Embryonic facial prominence (tissue), 1 donor: ENCODE results near the gene TUFT1.
"Not testable (repeated sequence)": the region's sequence is repeated elsewhere in the genome, so short reads cannot be mapped to it uniquely, and the experiment has no call there.

ENCODE experiments used
- DNase-seq: peaks from one replicate; pipeline ENCODE4 v3.0.0-alpha.2; 2016; ENCODE audit errors: extremely low spot score

The TUFT1 gene

DNA sequence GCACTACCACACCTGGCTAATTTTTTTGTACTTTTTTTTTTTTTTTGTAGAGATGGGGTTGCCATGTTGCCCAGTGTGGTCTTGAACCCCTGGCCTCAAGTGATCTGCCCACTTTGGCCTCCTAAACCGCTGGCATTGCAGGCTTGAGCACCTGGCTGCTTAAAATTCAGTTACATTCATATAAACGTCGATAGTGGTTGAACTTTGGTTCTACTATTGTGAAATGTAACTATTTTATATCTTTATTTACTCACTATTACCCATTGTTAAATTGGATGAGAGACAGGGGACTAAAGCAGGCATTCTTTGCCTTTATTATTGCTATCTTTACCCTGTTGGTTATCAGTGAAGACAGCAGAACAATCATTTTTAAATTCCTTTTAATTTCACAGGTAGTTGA, 77.9 kb downstream of the TUFT1 start:
- no peak for DNase-seq

DNA sequence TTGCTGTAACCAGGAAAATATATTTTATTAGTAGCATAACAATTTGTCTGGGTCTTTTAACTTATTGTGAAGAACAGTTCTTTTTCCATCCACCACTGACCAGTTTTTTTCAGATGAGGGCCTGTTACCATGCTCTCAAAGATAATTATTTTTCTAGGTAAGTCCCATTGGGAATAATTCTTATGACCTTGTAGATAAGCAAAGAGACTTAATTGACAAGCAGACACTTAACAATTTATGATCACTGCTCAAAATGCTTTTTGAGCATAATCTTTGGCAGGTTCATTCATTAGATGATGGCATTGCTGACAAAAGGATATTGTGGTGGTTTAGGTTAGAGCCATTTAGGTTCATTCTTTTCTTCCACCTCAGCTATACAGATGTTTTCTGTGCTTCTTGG, 78.4 kb downstream of the TUFT1 start:
- DNase-seq, result no peak

DNA sequence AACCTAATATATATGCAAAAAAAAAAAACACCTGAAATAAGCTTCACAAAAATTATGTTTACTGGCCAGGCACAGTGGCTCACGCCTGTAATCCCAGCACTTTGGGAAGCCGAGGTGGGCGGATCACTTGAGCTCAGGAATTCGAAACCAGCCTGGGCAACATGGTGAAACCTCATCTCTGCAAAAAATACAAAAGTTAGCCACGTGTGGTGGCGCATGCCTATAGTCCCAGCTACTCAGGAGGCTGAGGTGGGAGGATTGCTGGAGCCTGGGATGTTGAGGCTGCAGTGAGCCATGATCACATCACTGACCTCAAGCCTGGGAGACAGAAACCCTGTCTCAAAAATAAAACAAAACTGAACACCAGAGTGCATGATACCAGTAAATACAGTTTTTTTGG, 78.9 kb downstream of the TUFT1 start:
- not testable (repeated sequence) for DNase-seq

DNA sequence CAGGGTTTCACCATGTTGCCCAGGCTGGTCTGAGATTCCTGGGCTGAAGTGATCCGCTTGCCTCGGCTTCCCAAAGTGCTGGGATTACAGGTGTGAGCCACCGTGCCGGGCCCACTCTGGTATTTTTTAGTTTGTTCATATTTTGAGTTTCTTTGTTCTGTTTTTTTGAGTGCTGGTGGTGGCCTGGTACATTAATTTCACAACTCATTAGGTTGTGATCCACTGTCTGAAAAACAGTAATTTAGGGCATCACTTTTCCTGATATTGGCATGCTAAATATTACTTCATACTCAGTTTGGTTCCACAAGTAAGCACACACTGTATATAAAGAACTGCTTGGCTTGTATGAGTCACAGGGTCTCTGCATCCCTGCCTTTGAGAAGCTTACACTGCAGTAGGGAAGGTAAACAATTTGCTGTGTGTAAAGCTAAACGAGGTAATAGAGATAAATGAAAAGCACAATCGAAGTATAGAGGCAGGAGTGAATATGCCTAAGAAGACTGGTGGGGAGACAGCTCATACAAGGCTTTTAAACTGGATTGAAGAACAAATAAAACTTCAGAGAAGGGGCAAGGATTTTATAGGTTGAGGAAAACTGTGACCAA, 79.5 kb downstream of the TUFT1 start:
- no peak for DNase-seq

DNA sequence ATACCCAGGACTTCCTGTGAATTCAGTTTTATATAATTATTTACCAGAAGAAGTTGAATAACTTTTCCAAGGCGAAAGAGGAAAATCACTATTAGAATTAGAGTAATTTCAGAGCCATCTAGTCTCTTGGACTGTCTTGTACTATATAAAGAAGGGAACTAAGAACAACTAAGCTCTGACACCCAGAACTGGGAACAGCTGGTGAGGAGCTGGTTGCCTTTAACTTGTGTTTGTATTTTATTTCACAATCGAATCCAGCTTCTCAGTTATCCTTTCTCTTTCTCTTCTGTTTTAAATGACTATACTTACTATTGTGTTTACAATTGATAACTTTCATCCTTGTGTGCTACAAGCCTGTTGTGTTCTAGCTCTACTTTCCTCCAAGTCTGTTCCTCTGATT, 80.2 kb downstream of the TUFT1 start:
- no peak for DNase-seq

DNA sequence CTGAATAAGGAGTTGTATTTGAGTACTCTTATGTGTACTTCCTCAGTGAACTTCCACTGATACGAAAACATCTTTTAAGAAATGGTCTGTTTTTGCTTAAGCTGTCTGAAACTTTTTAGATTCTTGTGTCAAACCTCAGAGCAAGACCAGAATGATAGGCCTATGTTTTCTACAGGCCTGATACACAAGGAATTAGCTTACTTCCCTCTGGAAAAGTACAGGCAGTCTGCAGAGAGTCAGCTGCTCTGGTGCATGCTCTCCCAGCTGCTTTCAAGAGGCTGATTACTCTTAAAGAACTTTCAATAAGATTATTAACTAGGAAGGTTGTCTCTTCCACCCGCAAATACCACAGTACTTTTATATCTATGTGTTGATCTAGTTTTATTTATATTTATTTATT, 81.2 kb downstream of the TUFT1 start:
- DNase-seq, result no peak

DNA sequence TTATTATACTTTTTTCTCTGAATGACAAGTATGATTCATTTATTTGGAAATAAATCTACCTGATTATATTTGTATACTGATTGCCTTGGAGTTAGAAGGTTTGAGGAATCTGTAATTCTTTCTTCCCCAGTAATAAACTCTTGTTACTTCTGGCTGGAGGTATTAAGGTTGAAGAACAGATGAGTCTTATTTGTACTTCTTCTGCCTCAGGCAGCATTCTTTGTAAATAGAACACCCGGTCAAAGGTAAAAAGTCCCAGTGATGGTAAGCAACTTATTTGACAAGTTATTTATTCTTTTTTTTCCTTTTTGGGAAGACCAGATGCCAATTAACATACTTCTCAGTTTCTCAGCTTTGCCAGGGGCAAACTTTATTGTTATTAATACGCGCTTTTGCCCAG, 84.7 kb downstream of the TUFT1 start:
- DNase-seq, result no peak

DNA sequence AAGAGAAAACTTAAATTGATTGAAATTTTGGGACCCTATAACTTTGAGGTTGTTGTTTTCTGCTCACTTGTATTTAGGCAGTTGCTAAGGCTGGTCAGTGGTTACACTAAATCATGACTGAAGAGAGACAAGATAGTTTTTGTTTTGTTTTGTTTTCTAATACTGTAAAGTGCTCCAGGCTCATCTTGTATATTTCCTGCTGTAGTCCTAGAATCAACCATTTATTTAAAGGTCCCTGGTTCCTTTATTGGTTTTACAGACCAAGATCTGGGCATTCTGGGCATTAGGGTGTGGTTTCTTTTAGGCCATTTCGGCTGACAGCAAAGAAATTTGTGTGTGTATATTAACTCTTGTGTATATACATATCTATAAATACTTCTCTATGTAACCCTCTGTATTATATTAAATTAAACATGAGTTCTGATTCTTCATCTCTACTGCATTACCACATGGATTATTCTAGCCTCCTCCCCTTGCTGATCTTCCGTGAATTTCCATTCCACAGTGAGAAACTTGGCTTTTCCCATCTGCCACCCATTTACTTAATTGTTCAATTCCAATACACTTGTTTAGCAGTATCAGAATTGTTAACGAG, 86.7 kb downstream of the TUFT1 start:
- DNase-seq, result no peak

DNA sequence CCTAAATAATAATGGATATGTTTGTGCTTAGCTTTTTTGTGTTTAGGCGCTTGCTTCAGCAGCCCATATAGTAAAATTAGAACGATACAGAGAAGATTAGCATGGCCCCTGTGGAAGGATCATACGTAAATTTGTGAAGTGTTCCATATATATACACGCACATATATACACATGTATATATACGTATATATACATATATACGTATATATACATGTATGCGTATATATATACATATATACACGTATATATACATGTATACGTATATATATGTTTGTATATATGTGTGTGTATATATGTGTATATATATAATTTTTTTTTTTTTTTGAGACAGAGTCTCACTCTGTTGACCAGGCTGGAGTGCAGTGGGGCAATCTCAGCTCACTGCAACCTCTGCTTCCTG, 89.2 kb downstream of the TUFT1 start:
- no peak for DNase-seq
